Left renal pelvis (tissue), 4 donors: ENCODE measurements around the gene HDAC4. TPM values are rescaled to one million over a fixed set of nuclear protein-coding genes. Genes with fewer than 3 reads are reported as not detected.

Experiments used
- DNase-seq, 4 donors: peaks; one replicate each; pipeline ENCODE4 v3.0.0-alpha.2; 2013; ENCODE audit warnings: low read depth in 4 of 4, low spot score in 3 of 4
- polyA plus RNA-seq, 4 donors: library from polyadenylated mRNA; unstranded; fragments of 120-200 nt; gene quantifications; one replicate each; pipeline ENCODE4 v1.2.1, GENCODE V29; 2013; ENCODE audit not compliant: insufficient read length in 4 of 4

HDAC4 gene
- polyA plus RNA-seq, 4 donors = 12.9 to 15.4 (median 14.4) TPM

DNA sequence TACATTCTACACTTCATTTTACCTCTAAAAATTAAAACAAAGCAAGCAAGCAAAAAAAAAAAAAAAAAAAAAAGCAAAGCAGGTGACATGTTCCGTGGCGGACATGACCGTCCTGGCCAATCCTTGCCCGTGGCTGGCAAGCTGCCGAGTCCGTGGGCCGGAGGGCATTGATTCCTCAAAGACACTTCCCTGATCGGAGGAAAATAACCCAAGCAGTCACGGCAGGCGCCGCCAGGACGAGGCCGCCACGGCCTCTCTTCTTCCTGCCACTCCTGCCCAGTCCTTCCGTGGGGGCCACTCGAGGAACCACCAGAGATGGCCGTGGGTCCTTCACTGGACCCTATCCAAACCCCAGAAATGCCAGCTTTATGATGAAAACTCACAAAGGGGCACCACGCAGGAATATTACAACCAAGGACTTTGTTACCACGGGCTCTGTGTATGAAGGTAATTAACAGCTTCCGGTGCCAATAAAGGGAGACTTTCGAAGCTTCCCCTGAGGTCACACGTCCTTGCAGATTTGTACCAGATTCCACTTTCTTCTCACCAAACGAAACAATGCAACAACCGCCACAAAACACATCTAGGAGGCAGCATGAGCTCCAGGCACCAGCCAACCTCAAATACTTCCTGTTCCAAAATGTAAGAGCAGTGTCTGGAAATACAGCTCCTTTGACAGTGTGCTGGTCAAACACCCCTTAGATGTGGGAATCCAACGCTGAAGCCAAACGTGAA, 170.3 kb downstream of the HDAC4 start:
- DNase-seq = no peak

DNA sequence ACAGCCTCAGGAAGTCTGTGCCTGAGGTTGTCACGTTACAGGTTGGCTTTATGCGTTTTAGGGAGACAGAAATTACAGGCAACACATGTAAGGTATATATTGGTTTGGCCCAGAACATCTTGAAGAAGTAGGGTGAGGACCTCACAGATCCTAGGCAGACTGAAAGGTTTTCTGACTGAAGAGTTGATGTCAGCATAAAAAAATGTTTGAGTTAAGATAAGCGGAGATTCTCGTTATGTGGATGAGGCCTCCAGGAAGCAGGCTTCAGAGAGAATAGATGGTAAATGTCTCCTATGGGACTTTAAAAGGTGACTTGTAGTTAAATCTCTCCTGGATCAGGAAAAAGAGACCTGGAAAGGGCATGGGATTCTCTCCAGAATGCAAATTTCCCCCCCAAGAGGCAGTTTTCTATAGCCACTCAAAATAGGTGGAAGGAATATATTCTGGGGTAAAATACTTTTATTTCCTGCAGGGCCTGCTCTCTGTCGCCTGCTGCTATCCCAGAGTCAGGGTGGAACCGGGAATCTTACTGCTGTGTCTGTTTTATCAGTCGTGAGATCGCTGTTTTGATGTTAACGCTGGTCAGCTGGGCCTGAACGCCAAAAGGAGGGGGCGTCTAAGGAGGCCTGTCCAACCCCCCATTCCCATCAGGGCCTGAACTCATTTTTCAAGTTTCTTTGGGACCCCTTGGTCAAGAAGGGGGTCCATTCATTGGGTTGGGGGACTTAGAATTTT, 171.1 kb downstream of the HDAC4 start:
- no peak for DNase-seq

DNA sequence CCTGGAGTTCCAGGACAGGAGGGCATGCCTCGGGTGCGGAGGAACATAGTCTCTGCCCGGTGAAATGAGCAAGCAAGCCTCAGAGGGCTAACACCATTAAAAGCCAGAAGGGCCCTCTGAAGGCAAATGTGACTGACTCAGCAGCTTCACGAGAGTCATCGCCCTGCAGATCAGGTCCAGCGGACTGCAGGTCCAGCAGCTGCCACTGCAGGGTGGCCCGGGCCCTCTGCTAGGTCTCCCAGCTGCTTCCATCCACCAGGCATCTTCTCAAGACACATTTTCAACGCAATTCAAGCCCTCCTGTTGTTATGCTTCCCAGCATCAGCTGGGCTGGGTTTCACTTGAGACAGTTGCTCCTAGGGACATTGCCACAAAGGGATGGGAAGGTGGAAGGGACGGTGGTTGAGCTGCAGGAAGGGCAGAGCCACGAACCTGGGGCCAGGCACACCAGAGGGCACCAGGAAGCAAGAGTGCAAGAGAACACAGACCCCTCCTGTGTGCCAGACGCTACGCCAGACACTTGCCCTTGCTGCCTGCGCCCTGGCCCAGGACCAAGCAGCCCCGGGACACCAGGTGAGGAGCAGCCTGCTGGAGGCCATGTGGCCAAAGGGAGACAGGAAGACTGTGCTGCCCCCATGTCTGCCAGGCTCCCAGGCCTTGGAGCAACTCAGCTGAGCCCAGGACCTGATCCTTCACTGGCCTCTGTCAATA, 173.0 kb downstream of the HDAC4 start:
- no peak for DNase-seq

DNA sequence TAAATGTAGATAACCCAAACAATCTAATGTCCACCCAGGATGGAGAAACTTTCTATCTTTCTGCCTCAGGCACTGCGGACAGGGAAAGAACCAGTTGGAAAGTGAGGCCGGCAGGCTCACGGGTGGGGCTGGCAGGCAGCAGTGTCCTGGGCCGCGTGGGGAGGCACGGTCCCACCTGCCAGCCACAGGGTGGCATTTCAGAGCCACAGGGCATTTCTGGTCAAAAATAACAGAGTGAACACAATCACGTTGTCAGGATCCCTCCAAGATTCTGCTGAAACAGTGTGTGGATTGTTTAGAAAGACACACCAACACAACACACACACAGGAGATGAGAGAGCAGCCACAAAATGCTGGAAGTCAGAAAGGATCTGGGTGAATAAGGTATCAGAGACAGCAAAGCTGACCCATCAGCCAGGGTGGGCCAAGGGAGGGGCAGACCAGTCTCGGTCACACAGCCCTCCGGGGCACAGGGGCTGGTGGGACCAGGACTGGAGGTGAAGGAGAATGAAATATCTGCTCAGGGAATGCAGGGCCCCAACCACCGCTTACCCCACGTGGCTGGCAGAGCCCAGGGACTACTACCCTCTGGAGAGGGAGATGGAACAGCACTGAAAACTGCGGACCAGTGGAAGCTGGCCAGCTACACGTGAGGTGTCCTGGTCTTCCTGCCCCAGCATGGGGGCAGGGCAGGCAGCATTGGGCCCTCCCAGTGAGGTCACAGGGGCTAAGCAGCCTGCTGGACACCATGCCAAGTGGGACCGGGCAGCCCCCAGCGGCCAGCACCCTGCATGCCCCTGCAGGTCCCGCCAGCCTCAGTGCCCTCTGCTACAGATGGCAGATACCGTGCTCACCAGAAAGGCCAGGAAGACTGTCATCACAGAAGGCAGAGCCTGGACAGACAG, 173.9 kb downstream of the HDAC4 start:
- DNase-seq = no peak

DNA sequence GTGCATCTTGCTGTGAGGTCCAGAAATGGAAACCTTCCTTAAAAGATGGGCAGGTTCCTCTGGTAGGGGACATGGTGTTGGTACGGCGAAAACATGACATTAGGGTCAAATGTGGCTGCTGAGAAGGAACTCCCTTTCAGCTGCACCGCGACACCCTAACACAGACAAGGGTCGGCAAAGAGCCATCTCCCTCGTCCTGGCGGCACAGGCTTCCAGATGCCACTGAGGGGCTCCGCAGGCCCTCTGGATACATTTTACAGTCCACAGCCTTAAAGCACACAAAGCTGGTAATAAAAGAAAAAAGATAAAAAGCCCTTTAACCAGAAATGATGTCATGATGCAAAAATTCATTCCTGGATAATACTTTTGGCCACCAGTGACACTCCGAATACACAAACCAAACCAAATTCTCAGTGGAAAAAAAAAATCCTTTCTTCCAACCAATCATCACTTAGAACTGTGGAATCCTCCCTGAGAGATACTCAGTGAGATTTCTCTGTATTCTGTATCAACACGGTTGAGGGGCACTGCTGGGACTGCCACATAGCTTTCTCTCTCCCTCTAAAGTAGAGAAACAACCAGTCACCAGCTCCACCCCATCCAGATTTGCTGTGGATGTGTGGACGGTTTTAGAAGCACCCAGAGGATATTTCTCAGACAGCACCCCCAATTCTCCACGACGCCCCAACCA, 174.8 kb downstream of the HDAC4 start:
- DNase-seq = no peak

DNA sequence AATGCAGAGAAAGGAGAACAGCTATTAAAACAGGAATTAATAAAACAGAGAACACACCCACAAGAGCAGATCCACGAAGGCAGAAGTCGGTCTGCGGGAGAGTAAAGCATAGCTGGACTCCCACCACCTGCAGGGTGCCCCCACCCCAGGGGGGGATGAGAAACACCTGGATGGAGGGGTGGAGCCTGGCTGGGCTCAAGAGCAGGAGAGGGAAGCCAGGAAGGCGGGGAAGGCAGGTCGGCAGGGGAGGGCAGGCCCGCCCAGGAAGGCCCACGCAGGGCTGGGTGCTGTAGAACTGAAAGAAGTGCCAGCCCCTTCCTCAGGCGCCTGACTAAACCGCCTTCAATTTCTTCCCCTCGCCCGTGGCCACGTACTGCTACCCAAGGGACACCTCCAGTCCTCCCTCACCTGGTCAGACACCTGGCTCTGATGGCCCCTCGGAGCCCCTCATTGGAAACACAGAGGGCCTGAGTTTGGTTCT, 175.4 kb downstream of the HDAC4 start:
- no peak for DNase-seq

DNA sequence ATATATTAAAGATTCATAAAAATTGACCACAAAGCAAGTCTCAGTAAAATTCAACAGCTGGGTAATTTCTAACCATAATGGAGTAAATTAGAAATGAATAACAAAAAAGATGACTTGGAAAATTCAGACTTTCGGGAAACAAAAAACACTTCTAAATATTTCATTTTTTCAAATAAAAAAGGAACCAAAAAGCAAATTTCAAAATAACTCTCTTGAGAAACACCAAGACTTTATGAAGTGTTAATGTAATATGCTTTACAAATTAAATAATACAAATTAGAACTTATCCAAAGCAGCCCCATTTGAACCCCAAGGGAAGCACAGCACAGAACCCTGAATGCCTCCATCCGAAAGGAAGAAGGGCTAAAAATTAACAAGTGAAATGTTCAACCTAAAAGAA, 175.9 kb downstream of the HDAC4 start:
- no peak for DNase-seq

DNA sequence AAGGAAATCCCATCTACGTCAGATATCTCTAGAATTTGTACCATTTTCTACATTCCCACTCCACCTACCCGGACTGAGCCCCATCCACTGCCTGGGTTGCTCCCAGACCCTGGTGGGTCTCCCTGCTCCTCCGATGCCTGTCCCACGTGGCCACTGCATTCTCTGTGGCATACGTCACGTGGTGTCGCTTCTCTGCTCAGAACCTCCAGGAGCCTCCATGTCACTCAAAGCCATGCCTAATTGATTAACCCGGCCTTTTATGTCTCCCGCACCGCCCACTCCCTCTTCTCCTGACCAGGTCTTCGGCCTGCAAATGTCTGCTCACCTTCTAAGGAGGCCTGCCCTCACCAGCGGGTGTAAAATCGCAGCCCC, 176.6 kb downstream of the HDAC4 start:
- DNase-seq = no peak

DNA sequence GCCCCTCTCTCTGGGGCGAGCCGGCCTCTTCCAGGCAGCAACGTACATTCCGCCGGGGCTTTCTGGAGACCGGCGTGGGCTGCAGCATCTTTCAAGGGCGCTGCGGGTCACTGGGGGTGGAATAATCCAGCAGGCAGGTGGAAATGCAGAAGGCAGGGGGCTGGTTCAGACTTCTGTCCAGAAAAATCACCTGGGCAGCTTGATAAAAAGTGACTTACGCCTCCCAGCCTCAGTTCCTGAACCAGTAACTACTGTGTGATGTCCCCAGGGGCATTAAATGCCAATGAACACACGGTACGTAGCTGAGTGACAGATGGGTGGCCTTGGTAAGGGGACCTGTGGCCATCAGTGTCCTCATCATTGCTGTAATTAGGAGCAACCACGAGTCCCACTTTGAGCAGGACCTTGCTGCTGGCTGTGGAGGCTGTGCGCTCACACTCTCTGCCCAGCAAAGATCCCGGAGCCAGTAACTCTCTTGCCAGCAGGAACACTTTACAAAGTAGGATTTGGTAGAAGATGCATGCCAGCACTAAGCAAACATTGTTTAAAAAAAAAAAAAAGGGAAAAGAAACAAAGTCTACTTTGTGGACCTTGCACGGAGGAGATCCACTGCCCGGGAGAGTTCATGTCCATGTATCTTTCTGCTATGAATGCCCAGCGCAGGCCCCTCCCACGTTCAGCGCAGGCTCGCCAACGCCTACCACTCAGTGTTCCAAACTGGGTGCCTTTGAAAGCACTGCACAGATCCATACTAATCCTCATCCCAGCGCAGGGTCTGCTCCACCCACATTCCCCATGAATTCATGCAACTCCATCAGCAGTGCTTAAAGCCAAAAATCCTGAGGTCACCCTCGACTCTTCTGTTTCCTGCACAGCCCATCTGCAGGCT, 177.3 kb downstream of the HDAC4 start:
- no peak for DNase-seq

DNA sequence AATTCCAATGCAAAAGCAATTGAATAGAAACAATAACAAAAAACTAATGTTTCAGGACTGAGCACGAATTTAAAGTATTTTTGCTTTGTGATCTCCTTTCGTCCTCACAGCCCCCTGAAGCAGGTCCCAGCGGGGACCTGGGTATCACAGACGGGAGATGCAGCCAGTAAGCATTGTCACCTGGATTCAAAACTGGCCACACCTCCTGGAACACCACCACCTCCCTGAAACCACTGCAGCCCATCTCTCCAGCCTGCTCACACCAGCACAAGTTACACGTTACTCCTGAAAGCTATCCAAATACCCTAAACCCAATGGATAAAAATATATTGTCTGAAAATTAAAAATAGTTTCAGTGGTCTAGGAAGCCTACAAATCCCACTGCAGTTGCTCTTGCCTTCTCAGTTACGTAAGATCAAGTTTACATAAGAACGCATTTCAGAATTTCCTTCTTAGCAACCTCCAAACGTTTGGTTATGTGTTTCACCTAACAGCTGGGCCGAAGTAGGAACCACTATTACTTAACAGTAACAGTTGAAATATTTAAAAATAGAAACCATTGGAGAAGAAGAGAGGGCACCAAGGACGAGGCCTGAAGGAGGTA, 178.0 kb downstream of the HDAC4 start:
- no peak for DNase-seq

DNA sequence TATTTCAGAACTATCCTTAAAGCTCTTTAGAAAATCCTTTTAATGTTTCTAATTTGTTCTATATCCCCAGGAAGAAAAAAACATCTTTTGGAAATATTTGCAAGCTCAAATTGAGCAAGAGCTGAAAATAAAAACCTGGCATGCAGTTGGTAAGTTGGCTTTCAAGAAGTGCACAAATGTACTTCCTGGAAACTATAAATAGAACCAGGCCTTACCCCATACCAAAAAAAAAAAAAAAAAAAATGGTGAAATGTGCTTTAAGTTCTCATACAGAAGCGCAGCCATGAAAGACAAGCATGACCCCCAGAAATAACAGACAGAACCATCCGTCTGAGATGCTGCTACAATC, 178.5 kb downstream of the HDAC4 start:
- DNase-seq = no peak

DNA sequence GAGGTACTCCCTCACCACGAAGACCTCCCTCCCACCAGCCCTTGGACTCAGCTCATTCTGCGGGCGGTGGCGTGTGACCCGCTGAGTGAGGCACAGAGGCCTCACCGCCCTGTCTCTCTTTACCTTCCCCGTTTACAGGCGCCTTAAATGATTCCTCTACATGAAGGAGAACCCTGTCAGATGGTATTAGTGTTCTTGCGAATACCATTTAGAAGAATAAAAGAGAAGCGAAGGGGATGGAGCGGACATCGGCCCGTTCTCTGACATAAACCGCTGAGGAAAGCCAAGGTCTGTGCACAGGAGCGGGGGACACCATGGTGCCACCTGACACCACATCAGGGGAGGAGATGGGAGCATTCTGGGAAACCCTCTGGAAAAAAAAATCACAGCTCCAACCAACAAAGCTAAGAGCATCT, 179.8 kb downstream of the HDAC4 start:
- DNase-seq = no peak

DNA sequence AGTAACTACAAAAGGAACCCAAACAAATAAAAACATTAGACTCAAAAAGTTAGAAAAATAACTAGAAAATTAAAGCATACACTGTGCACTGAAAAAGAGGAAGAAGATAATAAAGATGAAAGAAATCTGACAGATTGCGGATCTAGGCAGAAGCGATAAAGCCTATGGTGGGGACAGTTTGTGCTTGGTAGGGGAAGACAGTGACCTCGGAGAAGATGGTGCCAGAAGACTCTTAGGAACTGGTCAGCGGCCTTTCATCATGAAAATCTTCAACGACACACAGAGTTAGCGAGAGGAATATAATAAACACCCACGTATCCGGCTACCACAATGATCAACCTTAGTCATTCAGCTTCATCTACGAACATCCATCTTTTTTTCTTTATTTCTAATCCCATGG, 180.5 kb downstream of the HDAC4 start:
- DNase-seq = no peak

DNA sequence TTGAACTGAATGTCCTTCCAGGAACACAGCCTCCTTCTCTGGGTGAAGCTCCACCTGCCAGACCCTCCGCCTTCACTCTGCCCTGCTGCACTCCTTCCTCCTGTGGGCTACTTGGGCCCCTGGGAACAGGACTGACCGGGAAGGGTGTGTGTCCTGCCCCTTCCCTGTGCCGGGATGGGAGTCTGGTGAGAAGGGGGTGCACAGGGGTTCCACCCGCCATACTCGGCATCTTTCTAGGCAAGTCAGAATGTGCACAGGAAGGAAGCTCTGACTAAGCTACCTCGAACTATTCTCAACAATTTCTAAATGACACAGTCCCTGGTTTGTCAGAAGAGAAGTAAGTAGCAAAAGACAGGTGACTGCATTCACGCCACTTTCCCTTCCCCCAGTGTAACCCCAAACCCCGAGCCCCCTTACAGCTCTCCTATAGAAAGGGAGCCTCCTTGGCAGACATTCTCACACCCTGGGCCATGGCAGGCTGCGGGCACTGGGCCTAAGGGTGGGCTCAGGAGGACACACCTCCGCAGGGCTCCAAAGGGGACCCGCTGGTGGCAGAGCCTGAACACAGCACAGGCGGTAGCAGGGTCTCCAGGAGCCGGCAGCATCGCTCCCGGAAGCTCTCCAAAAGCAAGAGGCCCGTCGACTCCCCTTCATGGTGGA, 184.1 kb downstream of the HDAC4 start:
- no peak for DNase-seq

DNA sequence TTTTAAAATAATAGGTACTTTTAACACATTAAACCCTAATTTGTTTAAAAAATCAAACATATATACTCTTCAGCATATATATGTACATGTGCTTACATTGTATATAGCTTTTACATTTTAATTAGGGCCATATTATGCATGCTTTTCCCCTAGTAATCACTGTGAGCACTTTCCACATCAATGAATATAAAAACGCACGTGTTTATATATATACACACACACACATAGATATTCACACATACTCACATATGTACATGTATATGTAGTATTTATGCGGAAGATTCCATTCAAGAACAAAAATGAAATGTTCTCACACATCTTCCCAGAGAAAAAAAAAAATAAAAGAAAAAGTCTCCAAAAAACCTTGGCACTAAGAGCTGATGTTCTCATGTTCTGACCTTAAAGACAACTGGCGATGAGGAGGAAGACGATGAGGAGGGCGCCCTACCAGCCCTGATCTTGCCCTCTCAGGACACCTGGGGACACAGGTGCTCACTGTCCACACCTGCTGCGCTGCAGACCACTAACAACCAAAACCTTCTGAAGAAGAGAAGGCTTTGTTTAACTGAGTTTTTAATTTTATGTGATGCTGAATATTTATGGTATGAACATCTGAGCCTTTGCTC, 184.7 kb downstream of the HDAC4 start:
- no peak for DNase-seq

DNA sequence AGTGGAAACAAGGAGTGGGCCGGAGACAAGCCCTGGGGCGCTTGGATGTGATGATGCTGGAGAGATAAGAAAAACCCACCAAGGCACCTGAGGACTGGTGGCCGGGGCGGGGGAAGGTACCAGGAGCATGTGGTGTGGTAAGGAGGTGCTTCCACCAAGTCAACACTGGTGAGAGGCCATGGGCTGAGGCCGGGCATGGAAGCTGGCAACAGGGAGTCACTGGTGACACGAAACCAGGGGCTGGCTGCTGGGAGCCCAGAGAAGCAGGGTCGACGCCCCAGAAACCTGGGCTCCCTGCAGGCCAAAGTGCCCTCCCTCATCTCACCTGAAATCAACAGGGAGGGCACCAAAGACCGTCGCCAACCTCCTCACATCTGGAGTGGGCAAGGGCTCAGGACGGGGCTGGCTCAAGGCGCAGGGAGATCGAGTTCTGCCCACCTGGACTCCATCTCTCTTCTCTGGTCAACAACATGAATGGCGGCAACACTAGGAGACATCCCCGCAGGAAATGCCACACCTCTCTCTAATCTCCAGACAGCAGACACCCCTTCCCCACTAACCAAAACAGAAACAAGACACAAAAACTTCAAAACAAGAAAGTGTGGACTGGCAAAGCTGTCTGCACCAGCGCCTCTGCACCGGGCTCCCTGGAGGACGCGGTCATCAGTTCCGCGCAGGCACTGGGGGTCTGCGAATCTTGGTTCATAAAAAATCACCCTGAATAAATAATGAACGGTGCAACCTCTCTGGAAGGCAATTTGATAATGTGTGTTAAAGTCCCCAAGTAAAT, 185.5 kb downstream of the HDAC4 start:
- DNase-seq = no peak

DNA sequence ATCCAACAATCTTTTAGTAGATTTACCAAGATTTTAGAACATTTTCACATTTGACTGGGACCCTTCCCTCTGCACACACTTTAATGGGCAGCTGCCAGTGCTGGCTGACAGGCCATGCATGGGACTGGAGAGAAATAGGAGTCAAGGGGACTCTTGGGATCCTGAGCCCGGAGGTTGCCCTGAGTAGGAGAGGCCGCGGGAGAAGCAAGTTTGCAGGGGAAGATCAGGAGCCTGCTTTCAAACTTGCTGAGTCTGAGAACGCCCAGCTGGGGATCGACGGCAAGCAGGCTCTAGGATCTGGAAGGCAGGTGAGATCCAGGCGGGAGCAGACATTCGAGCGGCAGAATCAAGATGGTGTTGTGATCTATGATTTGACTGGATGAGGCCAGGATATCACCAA, 186.1 kb downstream of the HDAC4 start:
- DNase-seq = no peak
